Stimulated activated CD4-positive, alpha-beta T cell treated with anti-CD3 and anti-CD28 coated beads, Interleukin-4, amount 100 ng/mL, for 48 hours (primary cell): Measurements from ENCODE around the gene SIK3.

ENCODE experiments used
- DNase-seq, 2 donors: peaks; one replicate each; pipeline ENCODE4 v3.0.0-alpha.2; 2020; ENCODE audit warnings: low read depth in 2 of 2

SIK3 gene

DNA sequence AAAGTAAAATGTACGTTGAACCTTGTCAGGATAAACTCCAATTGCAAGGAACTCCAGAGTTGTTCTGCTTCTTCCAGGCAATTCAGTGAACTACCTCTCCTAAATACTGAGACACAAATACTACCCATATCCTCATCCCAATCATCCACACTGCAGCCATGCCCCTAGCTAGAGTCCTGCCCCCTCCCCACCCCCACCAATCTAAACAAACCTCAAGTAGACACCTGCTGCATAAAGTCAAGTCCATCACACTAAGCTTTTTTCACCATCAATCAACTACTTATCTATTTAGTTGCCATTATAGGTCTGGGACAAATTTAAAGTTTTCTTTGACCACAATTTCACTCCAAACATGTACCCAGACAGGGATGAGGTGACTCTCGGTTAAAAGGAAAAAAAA is 167.6 kb downstream of the SIK3 start:
- no peak for DNase-seq

DNA sequence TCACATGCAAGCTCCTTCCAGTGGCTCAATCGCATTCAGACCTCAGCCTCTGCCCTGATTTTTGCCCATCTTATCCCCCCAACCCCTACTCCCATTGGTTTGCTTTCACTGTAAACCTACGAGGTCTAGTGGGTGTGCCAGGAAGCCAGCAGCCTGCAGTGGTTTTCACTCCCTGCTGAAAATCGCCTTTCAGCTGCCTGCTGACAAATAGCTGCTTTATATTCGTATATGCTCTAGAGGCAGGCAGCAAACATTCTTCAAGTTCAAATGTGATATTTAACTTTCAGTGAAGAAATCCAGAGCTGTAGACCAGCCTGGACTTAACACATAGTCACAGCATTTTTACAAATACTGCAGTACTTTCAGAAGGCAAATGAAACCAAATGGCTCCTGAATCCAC is 168.1 kb downstream of the SIK3 start:
- DNase-seq: peak in 1 of 2 donors; percentile 11

DNA sequence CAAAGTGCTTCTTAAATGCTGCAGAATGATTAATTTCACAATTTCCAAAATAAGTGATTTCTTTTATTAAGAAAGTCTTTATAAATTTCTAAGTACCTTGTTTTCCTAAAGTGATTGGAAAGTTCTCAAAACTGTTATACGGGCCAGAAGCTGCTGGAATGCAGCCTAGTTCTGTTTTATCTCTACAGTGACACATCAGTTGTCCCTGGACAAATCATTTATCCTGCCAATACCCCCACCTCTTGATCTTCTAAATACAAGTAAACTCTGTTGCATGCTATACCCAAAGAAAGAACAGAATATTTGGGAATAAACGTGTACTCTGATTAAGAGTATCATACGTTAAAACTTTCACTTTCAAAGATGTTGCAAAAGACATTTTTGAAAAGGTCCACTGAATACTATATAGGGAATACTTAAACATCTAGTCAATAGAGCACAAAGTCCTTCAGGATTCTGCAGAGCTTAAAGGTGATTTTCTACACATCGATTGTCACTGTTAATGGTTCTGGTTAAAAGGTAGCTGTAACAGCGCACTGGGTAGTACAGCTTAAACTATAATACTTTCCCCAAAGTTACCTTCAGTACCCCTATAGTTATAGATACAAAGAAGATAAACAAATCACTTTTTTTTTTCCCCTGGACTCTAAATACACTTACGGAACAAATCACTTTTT is 168.7 kb downstream of the SIK3 start:
- no peak for DNase-seq

DNA sequence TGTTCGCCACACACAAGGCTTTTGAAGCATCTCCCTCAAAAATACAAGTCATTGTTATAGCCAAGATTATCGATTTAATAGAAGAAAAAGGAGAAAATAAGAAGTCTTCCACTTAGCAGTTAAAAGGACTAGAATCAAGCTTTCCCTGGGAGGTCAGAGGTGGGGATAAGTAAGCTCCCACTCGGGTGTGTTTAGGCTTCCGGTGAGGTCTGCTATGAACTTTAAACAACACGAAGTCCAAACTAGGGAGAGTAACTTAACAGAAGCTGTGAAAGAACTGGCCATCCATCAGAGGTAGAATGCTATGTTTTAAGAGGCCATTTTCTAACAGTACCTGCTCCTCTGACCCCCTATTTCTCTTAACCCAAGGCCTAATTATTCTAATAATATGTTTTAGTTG is 169.4 kb downstream of the SIK3 start:
- no peak for DNase-seq

DNA sequence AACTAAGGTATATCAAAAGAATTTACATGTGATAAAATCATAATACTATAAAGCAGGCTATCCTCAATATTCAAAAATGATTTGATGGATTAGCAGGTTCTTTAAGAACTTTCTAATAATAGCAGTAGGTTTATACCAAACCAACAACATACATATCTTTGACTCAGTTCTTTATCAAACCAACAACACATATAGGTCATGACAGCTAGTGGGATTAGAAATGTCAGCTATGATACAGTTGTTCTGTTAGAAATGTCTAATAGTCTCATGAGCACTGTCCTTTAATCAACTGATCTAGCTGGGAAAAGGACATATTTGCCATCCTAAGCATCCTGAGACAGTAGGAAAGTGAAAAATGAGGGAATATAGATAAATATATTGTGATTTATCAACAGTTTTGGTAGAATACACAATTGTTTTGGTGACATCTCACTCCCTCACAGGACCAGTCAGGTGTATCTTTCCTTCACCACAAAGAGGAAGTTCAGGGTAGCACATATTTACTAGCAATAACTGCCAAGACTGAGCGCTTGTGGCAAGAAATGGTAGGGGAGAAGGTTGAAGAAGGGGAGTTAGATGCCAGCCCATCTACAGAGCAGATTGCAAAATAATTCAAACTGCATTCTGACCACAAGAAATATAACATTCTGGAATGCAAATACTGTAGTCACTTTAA is 170.0 kb downstream of the SIK3 start:
- no peak for DNase-seq

DNA sequence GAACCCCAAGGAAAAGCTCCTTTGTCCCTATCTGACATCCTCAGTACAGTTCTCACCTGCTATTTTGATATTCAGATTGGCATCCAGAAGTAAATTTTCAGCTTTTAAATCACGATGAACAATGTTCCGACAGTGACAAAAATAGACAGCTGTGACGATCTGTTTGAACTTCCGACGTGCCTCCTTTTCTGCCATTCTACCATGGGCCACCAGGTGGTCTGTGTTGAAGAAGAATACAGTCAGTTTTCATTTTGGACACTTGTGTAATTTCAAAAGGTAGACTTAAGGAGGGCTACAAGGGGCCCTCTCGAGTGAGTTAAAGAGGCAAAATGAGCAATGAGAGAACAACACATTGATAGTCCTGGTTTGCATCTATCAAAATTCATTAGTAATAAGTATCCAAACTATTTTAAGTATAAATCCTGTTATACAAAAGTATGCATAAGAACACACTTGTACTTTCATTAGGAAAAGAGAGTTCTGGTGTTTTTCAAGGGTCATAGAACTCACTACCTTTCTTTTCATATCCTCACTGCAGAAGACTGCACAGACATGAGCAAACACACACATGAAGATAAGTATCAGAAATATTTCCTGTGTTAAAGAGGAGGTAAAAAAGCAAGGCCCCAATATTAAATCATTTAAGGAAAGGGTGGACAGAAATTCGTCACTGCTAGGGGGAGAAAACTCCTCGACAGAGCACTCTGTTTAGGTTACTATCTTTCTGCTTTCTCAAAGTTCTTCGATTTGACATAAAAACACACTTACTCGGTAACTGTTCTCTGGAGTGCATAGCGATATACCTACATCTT is 170.9 kb downstream of the SIK3 start:
- DNase-seq: peak in 1 of 2 donors; percentile 11

DNA sequence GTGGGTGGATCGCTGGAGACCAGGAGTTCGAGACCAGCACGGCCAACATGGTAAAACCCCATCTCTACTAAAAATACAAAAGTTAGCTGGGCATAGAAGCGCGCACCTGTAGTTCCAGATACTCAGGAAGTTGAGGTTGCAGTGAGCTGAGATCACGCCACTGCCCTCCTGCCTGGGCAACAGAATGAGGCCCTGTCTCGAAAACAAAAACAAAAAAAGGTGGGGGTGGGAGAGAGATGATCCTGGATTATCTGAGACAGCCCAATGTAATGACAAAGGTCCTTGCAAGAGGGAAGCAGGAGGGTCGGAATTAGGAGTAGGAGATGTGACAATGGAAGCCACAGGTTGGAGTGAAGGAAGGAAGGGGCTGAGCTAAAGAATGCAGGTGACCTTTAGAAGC is 173.2 kb downstream of the SIK3 start:
- no peak for DNase-seq

DNA sequence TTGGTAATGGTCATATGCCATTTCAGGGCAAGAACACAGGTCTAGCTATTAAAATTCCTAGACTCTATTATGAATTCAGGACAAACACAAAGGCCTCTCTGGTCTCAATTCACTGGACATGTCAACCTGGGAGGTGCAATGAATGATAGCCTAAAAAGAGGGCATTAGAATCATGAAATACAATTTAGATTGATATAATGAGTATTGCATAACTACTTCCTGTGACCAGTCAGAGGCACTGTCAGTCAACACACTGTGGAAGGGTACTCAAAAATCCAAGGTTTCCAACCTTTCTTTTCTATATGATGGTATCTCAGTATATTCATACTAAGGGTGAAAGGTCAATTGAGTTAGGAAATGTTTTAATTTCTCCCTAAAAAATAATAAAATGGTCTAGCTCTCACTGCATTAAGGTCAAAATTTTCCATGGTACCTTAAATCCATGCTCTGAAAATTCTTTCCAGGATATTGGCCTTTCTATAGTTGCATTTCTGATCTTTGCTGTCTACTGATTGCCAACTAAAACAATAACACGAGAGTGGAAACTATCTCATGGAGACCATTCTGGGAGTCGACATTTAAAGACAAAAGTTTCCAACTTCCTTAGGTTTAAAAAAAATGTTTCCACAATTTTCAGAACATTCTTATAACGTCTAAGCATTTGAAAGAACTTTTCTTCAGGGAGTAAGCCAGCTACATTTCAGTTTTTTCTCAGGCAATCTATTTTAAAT is 179.1 kb downstream of the SIK3 start:
- no peak for DNase-seq

DNA sequence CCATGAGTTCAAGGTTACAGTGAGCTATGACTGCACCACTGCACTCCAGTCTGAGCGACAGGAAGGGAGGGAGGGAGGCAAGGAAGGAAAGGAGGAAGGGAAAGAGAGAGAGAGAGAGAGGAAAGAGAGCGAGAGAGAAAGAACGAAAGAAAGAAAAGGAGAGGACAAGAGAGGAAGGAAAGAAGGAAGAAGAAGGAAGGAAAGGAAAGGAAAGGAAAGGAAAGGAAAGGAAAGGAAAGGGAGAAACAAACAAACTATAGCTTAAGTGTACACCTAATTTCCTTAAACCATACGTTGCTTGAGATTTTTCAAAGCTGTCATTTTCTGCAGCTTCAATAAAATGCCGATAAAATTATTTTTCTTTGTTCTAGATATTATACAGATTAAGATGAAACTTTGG is 180.6 kb downstream of the SIK3 start:
- DNase-seq: no peak

DNA sequence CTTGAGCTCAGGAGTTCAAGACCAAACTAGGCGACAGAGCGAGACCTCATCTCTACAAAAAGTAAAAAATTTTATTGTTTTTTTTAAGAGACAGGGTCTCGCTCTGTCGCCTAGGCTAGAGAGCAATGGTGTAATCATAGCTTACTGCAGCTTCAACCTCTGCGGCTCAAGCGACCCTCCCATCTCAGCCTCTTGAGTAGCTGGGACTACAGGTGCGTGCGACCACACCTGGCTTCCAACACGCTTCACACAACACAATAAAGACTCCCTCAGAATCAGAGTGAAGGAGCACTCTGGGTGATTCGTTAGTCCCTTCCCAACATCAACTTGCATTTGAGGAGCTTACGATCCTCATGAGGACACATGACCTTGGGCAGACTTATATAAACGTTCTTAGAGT is 181.3 kb downstream of the SIK3 start:
- DNase-seq: no peak

DNA sequence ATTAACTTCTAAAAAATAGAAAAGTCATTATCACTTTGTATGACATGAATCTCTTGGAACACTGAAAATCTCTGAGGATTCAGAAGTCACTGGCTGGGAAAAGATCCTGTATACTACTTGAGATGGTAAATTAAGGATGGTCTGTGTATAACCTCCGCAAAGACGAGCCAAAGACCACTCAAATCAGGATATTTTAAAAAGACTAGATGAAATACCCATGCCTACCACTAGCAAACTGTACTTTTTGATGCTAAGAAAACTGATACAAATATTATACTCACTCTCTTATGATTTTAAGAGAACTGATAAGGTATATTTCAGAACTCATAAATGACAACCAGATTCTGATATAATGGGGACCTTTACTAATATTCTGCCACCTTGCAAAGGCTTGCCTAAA is 182.2 kb downstream of the SIK3 start:
- no peak for DNase-seq

DNA sequence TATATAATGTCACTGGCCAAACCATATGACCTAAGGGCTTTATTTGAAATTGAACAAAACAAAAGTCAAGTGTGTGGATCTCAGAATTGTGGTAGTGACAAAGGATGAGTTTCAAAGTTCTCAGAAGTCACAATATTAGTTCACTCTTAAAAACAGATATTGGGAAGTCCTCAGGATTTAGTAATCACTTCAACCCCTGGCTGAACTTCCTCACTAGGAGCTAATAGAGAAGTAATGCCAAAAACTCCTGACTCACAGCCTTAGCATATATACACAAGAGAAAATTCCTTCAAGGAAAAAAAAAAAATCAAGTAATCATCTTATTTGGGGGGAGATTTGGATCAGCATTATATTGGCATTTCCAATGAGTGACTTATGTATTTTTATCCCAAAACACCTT is 185.2 kb downstream of the SIK3 start:
- DNase-seq: no peak

DNA sequence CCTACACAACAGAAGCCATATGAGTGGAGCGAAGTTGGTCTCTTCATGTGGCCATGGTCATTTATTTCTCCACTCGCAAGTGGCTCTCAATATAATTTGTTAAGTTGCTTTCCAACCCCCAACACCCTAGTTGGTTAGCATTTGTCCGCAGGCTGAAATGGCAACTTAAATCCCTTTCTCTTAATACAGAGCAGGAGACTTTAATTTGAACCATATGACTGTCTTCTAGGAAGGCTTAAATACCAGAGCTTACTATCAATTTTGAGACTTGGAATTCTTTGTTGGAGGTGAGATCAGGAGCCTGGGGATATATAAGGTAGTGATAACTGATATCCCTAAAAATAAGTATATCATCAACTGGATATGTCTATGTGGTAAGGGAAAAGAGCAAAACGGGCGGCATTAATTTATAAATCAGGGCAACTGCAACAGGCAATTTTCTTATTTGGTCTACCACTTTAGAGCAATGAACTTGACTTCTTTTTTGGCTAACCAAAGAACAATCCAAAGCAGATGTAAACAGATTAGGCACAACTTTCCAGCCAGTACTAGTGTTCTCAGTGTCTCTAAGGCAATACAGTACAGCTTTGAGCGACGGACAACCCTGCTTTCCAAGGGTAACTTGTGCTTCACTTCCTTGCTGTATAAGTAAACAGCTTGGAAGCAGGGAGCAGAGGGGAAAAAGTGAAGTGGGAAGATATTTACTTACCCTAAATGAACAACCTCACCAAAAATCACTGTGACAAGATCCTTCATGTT is 186.1 kb downstream of the SIK3 start:
- DNase-seq: no peak

DNA sequence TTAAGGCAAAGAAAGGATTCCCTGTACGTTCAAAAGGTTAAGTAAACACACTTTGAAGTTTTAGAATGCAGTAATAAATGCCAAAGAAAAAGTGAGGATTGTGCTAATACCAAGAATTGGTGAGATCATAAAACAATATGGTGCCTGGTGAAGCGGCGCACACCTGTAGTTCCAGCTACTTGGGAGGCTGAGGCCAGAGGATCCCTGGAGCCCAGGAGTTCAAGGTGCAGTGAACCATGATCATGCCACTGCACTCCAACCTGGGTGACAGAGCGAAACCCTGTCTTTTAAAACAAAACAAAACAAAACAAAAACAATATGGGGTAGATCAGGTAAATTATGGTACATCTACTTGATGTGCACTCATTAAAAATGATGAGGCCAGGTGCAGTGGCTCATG is 187.4 kb downstream of the SIK3 start:
- no peak for DNase-seq

DNA sequence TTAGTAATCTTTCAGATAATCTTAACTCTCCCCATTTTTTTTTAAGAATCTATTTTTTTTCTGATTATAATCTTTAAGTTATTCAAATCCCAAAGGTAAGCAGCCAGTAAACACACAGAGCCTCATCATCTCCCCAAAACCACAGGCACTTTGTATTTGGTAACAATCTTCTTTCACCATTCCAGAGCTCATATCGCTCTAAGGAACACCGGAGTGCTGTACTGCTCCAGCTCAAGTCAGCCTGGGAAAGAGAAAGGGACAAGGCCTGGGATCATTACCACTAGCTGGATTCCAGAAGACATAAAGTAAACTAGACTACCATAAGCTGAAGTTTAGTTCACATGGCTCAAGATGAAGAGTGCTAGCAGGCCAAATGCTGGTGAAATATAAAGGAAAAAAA is 187.8 kb downstream of the SIK3 start:
- DNase-seq: no peak

DNA sequence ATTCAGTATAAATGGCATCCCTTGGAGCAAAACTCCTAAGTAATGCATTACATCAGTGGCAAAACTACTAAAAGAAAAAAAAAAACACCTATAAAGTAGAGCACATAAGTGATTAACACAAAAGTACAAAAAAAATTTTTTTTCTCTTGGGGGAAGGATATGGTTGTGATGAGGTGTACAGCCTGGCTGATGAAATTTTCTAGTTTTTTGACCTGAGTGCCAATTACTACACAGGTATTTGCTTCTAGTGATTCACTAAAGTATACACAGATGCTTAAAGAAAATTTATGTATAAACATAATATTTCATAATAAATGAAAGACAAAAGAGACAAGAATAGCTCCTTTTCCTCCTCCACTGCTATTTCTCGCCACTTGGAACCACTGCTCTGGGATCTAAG is 189.0 kb downstream of the SIK3 start:
- no peak for DNase-seq

DNA sequence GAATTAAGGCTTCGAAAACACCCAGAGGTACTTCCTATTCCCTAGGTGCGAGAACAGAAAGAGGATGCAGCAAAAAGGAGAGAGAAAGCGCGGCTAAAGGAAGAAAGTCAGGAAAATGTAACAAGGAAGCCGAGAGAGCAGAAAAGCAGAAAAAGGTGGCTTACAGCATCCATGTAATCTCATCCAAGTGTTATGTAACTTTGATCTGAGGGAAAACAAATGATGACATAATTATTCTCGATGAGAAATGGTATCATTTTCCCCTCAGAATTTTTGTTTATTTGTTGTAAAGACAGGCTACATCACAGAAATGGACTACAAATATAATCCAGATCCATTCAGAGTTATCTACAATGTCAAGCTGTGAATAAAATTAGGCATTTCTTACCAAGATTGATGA is 191.7 kb downstream of the SIK3 start:
- DNase-seq: no peak

DNA sequence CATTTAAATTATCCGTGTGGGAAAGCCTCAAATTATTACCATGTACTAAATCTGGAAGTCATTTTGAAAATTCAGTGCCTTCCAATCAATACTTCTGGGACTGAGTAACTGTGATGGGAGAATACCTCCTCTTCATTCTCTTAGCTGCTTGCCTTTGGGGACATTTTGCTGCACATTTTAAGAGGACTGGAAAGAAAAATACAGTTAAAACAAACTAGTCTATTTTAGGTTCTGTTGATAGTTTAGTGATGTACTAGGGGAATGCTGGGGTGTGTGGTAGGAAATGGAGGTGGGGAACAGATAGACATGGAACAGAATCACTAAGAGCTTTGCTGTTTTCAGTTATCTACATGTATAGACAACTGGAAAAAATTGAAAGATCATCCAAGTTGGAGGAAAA is 195.1 kb downstream of the SIK3 start:
- DNase-seq: no peak

DNA sequence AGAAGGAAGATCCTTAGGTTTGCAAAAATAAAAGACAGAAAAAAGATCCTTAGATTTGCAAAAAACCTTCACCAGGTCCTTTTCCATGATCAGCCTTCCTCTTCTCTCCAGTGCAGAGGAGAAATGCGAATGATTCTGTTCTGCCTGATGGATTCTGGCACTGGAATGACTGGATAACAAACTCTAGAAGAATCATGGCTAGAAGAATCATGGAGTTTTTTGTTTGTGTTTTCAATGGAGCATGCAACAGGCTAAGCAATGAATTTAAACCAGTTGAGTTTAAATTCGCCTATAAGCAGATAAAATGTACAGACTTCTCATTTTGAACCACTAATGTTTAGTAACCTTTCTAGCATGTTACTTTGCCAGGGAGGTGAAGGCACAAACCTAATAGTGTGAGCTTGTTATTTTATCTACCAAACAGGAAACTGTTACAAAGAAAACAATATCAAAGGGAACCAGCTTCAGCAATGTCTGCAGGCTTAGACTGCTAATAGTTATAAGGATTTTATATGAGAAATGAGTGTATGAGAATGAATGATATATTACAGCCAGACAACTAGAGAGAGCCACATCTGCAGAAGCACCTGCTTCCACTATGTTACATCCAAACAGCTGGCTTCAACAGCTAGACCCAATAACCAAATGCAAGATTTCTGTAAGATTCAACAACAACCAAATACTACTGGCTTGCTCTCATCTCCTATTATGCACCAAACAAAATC is 196.1 kb downstream of the SIK3 start:
- DNase-seq: no peak

DNA sequence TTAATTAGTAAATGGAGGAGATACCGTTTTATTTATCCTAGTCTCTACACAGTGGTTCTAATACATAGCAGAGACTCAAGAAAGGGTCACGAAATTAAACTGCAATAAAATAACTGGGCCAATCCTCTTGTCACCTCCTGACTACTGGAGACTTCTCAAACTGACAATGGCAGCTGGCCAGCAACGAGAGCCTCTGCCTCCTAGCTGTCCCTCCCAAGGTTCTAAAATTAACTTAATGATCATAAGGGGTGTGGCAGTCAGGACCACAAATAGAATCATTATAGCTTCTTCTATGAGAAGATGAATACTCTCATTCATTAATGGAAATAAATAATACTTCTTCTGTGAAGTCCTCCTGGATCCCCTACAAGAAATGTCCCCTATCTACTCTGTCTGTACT is 197.0 kb downstream of the SIK3 start:
- no peak for DNase-seq

DNA sequence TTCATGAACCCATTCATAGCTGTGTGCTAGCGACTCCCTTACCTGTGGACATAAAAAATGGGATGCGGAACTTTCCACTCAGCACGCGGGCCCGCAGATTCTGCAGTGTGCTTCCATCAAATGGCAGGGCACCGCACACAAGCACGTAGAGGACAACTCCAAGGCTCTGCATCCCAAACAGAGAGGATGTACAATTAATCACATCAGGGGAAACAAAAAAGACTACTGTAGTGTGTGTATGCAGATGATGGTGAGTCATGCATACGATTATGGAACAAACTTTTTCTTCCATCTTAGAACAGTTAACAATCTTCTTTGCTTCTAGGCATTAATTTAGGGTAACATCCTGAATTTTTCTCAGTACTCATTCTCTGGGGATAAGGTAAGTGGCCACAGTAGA is 202.0 kb downstream of the SIK3 start:
- no peak for DNase-seq
